HG02763 (cell line): ENCODE measurements around the gene GFRA1.

Source experiments
- ATAC-seq: cut with Tn5 transposase; IDR thresholded peaks from one replicate; pipeline ENCODE4 v1.9.1; 2021; ENCODE audit warnings: mild to moderate bottlenecking, moderate library complexity; ENCODE audit not compliant: unreplicated experiment

Gene GFRA1

DNA sequence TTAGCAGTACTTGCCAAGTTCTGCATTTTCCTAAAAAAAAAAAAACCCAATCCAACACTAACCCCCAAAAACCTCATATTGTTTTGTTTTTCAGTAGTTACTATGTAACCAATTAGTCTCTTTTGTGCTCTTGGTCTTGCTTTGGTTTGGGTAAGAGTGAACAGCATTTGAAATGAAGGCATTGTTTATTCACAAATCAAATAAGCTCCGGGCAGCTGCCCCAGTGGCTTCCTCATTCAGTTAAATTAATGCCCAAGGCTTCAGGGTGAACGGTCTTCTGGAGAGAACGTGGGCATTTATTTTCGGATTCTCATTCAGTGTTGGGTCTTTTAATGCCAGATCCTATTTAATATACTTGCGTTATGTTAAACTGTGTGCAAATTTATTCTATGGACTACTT, 108.7 kb downstream of the GFRA1 start:
- no peak for ATAC-seq

DNA sequence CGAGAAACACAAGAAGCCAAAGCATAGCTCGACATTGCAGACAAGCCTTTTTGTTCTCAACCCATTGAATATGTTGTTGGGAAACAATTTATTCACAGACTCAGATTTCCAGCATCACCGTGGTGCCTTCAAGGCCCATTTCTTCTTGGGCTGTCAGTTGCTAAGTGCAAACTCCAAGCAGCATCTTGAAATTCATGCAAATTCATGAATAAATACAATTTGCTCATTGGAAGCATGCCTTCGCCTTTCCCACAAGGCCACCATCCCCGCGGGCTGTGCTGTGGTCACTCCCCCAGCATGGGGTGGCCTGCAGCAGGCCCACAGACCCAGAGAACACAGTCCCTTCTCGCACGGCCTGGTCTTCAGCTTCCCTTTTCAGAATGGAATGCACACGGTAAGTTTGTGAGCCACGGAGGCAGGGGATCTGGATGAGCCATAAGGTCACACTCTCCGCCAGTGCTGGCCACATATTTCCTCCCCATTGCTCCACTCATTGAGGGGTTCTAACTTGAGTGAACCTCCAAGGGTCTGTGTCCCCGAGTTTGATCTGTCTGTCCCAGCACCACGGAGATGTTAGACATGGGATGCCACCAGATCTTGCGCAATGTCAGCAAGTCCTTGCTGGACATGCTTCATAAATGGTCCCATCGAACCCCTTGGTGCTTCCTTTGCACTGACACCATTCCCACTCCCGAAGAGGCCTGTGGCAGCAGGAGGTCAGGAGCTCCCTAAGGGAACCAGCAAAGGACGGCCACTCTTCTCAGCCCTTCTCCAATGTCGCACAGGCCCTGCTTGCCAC, 109.5 kb downstream of the GFRA1 start:
- no peak for ATAC-seq

DNA sequence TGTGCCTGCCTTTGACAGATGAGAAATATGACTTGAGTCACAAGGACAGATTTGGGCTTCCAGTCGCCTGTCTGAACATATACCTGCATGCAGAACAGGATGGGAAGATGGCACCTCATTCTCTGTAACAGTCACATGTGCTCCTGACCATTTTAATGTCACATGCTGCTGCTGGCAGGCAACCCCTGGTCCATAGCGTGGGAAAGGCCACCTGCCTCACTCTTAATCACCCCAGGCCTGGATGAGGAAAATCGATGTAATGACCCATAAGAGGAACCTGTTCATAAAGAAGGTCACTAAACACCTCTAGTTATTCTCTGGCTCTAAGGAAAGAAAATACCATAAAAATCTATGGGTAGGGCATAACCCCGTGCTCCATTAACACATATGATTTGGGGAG, 110.2 kb downstream of the GFRA1 start:
- no peak for ATAC-seq

DNA sequence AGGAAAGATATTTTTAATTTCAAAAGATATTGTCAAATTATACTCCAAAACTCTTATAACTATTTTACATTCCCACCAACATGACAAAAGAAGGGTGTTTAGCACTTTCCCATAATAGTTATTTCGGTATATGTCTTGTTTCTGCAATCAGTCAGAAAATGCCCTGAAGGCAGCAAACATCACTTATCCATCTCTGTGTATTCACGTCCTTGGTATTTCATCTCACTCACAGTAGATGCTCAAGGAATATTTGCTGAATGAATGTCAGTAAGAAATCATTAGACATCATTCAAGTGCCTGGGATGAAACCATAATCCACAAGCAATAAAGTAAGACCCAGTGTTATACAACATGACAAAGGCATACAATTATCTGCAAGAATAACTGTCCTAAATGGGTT, 112.7 kb downstream of the GFRA1 start:
- no peak for ATAC-seq

- ATAC-seq, result no peak
Measured at GRCh38 chr10:116159197-116159596, 113.8 kb downstream of the GFRA1 start.

DNA sequence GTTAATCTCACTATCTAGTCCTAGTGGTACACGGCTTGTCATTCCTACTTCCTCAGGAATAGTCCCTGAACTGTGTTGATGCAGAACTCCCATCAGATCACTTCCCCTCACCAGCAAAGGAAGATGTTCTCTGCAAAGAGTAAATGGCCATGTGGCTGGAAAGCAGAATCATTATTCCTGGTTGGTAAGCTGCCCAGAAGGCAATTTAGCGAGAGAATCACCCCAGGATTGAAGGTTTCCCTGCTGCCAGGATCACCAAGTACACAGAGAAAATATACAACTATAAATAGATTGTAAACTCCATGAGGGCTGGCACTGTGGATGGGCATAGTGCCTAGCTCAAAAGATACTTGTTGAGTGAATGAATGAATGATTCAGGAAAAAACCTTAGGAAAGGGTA, 115.0 kb downstream of the GFRA1 start:
- no peak for ATAC-seq

DNA sequence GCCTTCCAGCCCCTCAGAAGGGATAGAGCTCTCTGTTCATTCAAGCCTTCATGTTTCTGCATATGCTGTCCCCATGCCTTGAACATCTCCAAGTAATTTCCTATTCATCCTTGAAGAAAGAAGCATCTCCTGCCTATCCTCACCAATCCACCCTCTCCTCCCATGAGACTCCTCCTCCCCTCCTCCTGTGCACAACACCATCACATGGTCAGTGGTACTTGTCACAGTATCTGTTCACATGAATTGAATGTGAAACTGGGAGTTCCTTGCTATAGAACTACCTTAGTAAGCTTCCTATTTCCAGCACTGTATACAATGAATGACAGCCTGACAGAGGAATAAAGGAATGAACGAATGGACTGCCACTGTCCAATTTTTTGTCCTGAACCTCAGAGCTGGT, 115.5 kb downstream of the GFRA1 start:
- no peak for ATAC-seq

DNA sequence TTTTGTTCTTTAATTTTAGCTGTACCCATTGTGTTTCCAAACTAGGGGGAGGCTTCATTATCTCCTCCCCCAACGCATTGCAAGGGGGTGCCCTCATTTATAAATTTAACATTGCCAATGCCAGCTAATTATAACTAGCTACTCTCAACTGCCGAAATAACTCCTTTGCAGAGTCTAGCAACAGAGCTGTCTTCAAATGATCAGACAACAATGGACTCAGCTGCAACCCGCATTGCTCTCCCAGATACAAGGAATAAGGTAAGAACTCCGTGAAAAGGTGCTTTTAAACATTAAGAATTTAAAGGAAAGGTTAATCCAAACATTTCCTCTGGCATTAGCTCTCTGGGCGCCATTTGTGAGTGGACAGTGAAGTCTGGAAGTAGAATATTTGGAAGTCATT, 116.2 kb downstream of the GFRA1 start:
- ATAC-seq, result no peak

DNA sequence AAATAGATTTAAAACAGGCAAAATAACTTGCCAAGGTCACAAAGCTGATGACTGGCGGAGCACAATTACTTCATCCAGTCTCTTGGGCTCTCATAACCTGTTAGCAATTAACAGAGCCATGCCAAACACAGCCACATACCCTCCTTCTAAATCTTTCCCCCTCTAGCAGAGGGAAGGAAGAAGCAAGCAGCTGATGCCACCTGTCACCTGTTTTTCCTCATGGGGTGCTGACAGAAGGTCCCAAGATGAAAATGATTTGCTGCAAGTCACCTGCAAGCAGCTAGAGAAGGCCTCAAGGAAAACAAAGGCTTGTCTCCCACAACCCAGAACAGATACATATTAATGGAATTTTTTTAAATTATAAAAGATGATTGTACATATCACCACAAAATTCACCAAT, 117.8 kb downstream of the GFRA1 start:
- no peak for ATAC-seq

- ATAC-seq, result no peak
Measured at GRCh38 chr10:116154651-116155050, 118.4 kb downstream of the GFRA1 start.

DNA sequence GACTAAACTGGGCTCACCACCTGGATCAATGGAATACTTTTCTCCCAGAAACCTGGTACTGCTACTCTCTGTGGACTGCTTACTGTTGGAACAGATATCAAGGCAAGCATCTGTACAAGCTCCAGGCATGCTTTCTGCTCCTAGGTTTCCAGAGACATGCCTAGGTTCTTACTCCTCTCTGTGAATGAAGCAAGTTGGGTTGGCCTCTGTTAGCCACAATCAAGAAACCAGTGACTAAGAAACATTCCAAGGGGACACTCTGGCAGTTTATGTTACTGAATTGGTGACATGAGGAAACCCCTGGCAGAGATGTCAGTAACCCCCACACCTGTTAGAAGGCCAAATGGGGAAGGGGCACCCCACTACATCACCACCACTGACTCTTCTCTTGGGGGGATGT, 121.9 kb downstream of the GFRA1 start:
- ATAC-seq, result no peak

DNA sequence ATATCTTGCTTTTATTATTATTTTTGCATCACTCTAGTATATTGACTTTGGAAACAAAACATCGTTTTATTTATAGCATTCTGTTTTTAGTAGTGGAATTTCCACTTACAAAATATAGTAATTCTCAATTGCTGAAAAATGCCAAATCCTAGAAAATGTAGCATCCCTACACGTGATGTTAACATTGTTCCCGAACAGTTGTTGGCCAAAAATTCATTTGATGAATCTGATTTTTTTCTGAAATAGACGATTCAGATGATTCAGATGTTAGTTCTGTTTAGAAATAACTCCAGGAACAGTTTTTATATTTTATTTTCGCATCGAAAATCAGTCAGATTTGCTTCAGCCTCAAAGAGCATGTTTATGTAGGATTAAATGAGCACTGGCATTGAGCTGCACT, 122.4 kb downstream of the GFRA1 start:
- no peak for ATAC-seq

- ATAC-seq, result no peak
Measured at GRCh38 chr10:116147147-116147905, 125.7 kb downstream of the GFRA1 start.

DNA sequence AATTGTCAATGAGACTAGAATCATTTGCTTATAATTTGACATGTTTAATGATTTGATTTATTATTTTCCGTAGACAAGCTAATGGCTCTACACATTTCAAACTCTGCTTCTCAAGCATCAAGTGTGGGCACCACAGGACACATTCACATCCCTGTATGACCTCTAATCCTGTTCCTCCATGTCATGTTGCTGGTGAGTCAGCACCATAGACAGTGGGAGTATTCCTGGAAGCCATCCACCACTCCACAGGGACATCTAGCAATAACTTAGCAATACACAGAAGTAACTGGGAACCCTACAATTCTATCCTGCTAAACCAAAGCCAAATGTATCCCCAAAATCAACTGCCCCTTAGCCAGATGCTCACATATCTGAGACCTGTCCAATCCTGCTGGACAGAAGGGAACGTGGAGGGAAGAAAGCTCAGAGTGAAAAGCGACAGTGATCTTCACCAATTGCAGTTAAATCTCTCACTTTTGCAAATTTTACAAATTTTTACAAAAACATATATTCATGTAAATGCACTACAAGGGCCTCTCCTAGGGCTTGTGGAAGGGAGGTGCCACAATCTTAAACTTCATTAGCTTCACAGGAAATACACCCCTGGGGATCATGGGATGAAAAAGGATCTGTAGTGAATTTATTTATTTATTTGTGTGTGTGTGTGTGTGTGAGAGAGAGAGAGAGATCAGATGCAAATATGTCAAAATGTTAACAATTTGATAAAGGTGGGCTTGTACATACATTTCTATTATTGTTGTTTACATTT, 126.5 kb downstream of the GFRA1 start:
- ATAC-seq, result no peak

DNA sequence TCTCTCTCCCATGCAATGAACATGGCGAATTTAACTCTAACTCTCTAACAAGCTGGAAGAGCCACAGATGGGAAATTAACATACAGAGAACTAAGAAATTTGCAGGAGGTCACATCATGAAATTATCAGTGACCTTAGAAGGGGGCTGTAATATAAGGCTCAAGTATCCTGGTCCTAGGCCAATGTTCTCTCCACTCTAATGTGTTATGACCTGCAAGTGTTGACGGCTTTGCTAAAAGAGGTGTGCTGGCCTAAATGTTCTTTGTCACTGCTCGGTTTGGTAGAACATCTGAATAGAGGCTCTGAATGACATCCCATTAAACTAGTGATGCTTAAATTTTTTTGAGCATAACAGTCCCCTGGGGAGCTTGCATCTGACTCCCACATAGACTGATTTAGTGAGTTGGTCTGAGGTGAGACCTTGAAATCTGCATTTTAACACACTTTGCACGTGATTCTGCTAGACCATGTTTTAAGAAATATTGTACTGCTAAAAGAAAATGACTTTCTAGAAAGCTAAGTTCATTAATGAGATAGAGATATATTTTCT, 129.3 kb downstream of the GFRA1 start:
- no peak for ATAC-seq

- ATAC-seq, result no peak
Measured at GRCh38 chr10:116141855-116142254, 131.2 kb downstream of the GFRA1 start.

- no peak for ATAC-seq
Measured at GRCh38 chr10:116141246-116141645, 131.8 kb downstream of the GFRA1 start.

- no peak for ATAC-seq
Measured at GRCh38 chr10:116139886-116140285, 133.1 kb downstream of the GFRA1 start.

GRCh38 chr10:116138897-116139296, 134.1 kb downstream of the GFRA1 start:
- no peak for ATAC-seq

DNA sequence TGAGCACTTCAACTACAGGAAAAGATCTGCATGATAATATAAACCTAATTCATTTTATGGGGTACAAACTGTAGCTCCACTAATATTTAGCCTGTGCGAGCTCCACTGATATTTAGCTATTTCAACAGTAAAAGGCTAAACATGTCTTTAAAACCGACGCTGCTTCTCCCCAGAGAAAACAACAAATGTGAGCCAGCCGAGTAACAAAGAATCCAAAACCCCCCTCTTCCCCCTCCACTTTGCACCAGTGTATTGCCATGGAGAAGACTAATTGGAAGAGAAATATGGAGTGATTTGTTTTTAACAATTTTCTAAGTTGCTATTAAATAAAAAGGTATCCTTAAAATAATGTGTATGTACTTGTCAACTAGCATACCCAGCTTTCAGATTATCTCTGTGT, 136.7 kb downstream of the GFRA1 start:
- no peak for ATAC-seq

GRCh38 chr10:116134322-116134721, 138.7 kb downstream of the GFRA1 start:
- no peak for ATAC-seq
